HG03342 (cell line): Measurements from ENCODE around the gene OST4.
"Not testable (repeated sequence)": the region's sequence is repeated elsewhere in the genome, so short reads cannot be mapped to it uniquely, and the experiment has no call there.

ENCODE experiments used
- ATAC-seq: cut with Tn5 transposase; IDR thresholded peaks from one replicate; pipeline ENCODE4 v1.9.1; 2021; ENCODE audit warnings: mild to moderate bottlenecking, moderate library complexity; ENCODE audit not compliant: unreplicated experiment

The OST4 gene

DNA sequence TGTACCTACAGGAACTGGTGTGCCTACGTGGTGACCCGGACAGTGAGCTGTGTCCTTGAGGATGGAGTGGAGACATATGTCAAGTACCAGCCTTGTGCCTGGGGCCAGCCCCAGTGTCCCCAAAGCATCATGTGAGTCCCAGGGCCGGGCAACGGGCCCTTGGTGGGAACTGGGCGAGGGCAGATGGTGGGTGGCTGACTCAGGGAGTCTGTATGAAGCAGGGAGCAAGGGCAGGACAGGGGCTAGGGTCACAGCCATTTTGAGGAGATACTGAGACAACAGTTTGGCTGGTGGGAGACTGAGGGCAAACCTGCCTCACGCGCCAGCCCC lies 8.7 kb upstream of the OST4 start:
- ATAC-seq = no peak

DNA sequence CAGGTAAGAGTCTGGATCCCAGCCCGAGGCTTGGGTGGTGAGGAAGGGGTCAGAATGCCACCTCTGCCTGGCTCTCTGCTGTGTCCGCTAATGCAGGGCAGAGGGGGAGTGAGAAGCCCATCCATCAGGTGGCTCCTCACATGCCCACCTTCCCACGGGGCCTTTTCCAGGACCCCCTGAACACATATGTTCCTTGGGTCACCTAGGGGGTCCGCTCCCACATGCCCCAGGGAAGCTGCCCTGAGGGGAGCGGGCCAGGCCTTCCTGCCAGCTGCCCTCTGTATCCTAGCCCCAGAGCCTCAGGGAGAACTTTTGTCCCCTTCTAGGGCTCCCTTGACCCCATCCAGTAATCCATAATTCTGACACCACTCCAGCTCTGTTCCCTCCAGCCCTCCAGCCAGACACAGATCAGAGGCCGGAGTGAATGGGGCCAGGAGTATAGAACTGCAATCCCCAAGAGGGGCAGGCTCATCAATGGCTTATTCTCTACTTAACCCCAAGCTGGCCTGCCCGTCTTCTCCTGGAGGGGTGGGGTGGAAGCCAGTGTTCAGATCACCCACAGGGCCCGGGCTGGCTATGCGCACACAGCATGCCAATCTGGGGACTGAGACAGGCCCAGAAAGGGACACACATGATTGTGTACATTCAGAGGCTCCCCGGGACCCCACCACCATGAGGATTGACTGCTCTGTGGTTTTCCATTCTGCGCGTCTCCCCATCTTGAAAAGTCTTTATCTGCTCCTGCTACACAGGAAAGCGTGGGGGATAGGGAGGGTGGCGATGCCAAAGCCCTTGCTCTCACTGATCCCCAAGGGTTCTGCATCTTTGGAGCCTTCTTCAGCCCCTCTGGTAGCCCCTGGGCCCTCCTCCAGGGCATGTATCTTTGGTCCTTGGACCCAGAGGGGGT lies 8.0 kb upstream of the OST4 start:
- no peak for ATAC-seq

DNA sequence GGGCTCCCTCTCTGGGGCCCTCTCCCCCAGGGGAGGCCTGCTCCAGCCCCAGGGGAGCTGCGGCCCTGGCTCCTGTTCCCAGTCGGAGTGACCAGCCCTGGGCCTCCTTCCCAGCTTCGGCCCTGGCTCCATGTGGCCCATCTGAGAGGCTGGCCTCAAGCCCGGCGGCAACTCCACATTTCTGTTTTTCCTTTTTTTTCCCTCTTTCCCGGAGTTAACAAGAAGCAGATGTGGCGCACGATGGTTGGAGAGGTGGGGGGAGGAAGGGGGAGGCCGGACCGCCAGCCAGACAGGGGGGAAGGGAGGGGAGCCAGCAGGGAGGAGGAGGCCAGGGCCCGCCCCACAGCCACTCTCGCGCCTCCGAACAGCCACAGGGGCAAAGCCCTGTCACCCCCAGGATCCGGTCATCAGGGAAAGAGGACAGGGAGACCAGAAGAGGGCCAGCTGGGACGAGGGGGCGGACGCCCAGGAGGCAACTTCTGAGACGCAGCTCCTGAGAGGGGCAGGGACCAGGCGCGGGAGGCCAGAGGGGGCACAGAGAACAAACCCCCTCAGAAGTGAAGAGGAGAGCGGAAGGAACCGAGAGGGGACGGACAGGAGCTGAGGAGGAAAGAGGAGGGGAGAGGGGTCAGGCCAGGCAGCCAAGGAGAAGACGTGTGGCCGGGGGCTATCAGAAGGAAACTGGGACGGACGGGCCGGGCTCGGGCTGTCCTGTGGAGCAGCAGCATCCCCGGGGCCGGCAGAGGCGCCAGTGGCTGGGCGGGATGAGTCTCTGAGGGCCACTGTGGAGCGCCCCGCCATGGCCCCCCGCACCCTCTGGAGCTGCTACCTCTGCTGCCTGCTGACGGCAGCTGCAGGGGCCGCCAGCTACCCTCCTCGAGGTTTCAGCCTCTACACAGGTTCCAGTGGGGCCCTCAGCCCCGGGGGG lies 7.1 kb upstream of the OST4 start, which contains the start of gene EMILIN1:
Gene EMILIN1 (plus strand): TSS at position 349 of the 928 bp plus-strand sequence. CDS start 451 bp downstream, at position 800.
- no peak for ATAC-seq

DNA sequence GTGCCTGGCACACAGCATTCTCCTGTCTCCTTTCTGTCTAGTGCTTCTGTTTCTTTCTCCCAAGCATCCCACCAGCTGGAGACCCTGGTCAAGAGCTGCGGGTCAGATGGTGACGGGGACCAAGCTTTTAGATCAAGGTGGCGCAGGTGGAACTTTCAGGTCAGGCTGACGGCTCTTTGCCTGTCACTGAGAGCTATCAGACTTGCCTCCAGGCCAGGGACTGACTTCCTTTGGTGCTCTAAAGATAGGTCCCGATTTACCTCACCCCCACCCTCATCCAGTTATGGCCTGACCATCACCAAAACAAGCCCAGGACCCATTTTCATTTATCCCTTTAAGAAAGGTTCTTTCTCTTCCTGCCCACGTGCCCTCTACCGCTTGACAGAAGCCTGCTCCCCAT lies 5.8 kb upstream of the OST4 start:
- ATAC-seq = no peak

DNA sequence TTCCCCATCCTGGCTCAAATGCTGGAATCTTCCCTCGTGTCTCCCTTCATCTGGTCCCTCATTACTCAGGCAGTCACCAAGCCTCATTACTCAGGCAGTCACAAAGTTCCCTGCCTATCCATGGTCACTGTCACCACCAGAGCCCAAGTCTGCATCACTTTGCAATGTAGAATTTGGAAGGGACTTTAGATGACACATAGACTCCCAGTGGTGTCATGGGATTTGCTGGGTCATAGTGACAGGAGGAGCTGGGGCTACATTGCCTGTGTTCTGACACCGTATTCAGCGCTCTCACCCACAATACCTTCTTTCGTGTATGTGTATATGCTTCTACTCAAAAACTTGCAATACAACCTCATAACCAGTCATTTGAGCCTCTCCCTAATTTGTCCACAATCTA lies 4.9 kb upstream of the OST4 start:
- ATAC-seq = no peak

DNA sequence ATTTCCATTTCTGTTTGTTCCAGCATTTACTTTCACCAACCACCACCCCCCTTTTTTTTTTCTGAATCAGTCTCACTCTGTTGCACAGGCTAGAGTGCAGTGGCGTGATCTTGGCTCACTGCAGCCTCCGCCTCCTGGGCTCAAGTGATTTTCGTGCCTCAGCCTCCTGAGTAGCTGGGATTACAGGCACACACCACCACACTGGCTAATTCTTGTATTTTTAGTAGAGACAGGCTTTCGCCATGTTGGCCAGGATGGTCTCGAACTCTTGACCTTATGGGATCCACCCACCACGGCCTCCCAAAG lies 4.1 kb upstream of the OST4 start:
- ATAC-seq = not testable (repeated sequence)

DNA sequence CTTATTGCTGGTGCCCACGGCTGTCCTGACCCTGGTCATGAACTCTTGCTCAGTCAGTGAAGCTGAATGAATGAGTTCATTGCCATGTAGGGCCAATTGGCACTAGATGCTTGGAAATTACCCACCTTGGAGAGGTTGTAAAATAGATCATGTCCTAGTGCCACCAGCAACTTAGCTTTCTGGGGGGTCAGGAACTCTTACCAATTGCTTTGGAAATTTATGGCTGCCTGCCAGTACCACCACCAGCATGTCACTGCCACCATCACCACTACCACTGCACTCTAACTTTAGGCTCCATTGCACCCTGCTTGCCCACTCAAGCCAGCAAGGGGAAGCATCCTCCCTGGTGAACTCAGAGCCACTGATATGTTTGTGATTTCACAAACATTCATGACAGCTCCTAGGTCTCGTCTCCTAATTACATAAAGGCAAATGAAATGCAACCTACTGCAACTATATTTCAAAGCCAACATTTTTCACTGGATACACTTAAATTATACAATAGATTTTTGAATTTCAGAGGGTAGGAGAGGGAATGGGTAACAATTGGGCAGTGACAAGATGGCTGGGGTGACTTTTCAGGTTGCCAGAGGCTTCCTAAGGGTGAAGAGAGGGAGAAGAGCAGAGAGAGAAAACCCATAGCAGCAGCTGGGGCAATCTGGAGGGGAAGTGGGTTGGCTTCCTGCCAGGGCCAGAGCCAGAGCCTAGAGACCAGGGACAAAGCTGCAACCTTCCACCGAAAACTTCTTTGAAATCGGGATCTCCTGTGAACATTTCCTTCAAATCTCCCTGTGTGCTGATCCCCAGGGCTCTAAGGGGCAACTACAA lies 3.5 kb upstream of the OST4 start:
- ATAC-seq = no peak

DNA sequence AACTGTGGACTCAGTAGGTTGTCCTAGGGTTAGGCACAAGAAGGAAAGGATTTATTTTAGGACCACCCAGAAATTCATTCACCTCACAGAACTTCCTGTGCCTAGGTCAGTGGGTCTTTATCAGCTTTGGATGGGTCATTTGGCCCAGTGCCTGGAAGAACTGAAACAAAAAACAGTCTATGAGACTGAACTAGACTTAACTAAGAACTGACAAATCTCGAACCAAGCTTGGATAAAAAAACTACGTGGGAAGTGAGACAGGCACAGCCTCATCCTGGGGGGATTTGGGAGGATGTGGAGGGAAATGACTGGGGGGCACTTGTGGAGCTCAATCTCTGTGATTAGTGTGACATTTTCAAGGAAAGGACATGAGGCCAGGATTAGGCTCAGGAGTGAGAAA lies 2.3 kb upstream of the OST4 start:
- ATAC-seq = no peak

DNA sequence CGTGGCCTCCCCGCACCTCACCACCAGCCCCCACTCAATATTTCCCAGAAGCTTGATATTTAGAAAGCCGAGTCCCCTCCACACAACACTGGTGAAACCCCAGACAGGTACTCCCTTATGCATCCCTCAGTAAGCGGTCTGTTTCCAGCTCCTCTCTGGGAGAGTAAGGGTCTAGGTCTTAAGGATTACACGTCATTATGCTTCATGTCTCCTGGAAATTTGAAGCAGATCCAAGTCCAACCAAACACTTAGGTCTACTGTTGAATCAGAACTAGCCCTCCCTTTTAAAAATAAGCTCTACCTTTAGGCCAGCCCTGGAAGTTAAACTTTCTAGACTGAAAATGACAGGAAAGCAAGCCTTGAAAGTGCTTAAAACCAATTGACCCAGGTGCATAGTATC lies 1.5 kb upstream of the OST4 start:
- no peak for ATAC-seq

DNA sequence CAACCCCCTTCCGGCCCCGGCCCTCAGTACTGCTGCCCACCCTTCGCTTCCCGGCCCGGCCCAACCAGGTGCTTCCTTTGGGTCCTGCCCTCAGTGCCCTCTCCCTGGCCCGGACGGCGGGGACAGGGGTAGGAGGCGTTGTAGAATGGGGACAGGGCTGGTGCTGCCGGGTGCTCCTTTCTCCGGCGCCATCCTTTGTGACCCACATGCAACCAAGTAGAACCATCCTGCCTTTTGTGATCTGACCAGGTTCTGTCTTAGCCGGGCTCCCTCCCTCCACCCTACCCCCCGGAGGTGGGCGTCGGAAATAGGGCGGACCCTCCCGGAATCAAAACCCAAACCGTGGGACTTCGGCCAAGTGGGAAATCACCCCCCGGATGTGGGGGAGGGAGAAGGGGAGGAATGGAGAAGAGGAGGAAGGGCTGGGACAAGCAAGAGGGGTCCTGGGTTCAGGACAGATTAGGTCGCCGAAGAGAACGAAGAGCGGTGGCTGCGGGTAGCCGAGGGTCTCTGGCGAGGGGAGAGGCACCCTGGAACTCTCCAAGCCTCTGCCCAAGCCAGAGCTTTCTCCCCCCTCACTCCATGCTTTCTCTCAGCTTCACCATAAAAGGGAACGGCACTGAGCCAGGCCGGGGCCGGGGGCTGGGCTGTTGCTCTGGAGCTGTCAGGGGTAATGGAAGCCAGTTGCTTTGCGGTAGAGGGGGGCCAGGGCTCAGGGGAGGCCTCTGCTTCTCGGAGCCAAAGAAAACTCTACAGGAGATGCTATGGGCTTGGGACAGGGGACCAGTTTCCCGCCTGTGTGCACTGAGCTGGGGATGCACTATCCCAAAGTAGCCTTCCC lies 756 bp upstream of the OST4 start:
- no peak for ATAC-seq

DNA sequence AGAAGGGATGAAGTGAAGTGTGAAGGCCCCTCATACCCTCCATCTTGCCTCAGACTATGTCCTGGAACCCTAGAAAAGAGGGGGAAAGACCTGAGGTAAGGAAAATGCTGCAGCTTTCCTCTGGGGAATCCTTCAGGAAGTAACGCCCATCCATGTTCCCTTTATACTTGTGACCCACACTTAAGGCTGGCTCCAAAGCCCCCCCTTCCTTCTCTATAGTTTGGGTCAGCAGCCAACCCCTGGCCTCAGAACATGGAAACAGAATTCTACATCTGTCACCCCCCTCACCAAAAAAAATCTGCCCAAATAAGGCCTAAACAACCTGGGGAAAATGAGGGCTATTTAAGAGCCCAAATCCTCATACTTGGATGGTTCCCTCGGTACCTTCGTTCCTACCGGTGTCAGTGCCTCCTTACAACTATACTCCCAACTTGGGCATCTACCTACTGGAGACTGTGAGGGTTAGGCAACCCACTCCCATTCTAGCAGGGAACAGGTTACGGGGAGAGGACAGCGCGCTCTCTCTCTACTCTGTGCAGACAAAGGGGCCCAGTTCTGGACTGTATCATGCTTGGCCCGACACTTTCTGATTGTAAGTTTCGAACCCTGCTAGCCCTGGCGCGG lies 689 bp downstream of the OST4 start:
- ATAC-seq = no peak

DNA sequence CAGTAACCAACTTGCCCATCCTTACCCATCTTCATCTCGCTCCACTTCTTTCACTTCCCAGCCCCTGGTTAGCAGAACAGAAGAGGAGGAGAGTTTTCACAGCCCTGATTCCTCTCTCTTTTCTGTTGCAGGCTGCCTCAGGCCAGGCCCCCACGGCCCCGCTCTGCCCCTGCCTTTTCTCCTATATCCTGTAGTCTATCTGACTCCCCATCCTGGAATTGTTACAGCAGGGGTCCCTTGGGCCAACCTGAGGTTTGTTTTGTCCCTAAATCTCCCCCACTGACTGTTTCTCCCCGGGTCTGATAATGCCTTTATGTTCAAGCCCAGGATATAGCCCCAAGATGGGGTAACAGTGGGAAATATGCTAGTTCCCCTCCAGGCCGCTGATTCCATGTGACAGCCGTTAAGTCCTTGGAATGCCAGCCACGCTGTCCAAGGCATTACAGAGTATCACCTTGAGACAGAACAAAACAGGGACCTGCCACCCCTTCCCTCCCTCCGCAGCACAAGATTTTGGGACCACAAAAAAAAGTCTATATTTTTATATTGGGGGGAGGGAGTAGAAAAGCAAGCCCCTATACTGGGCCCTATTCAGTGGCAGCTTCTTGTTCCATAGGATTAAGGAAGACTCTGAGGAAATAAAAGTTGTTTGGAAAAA lies 1.4 kb downstream of the OST4 start:
- no peak for ATAC-seq

DNA sequence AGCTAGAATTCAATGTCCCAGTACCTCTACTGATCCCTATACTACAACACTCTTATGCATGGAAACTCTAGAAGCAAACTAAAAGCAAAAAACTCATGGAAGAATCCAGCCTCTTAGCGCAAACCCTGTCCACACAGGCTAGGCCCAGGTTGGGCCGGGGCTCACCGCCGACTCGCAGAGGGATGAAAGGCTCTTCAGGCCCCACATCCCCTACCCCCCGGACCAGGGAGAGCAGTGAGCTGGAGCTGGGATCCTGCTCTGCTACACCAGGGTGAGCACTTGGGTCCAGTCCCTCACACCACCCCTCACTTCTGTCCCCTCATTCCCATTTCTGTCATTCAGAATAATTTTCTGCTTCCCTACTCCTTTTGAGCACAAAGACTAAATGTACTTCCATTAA lies 2.0 kb downstream of the OST4 start:
- no peak for ATAC-seq

DNA sequence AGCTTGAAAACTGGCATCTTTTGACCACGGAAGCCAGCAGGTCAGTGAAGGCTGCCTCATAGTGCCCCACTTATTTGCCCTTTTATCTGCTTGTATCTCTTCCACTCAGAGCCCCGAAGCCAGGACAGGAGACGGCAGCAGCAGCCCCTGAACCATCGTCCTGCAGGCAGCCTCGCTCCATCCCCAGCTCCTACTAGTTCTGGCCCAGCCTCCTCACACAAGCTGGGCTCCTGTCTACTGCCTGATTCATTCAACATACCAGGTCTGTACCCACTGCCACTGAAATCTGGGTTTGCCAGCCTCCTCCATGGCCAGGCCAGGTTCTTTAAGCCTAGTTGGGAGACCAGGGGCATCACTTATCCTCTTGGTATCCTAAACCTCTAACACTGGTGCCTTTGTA lies 4.1 kb downstream of the OST4 start:
- no peak for ATAC-seq

DNA sequence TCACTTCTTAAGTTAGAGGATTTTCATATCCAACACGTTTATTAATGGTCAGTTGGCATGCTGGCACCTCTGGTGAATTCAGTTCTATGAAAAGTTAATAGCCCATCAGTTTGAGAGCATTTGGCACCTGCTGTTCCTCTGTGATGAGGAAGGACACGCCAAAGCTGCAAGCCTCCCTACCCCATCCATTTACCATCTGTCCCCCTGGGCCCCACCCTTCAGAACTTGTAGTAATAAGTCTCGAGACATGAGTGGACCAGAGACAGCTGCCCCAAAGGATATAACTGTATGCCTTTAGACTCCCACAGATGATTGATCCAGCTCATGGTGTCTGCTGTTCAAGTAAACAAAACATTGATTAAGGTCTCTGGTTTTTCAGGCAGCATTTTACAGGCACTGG lies 6.3 kb downstream of the OST4 start:
- no peak for ATAC-seq

DNA sequence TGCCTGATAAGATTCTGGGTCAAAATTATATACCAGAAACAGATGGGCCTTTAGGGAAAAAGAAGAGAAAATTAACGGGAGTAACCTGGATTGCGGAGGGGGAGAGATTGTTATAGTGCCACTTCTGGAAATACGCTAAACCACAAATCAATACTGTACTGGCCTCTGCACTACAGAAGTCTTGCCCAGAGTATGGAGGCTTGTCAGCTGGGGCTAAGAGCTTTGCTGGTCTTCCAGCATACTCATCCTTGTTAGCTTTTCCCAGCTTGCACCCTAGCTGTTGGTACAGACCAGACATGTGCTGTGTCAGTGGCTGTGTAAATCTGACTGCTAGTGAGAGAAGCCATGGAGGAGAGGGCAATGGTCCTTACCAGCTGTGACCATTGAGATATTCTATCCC lies 11.1 kb downstream of the OST4 start:
- no peak for ATAC-seq

DNA sequence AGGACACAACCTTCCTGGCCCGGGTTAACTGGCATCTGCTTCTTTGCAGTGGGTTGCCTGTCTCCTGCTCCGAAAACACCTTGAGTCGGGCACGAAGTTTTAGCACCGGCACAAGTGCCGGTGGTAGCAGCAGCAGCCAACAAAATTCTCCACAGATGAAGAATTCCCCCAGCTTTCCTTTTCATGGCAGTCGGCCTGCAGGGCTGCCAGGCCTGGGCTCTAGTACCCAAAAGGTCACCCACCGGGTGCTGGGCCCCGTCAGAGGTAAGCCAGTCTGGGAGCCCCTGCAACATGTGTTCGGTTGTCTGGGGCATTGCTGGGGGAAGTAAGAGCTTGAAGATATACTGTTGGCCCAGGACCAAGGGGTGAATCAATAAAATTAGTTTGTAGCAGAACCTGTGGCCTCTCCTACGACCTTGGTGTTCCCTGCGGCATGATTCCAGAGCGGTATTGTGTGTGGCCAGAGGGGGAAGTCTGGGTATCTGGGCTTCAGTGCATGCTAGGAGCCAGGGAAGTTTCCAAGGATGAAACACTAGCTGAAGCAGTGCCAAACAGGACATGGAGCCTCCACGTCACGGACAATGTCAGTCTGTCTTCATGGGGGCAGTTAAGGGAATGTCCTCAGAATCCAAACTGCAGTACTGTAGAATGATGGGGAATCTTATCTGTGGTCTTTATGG lies 12.2 kb downstream of the OST4 start:
- no peak for ATAC-seq

DNA sequence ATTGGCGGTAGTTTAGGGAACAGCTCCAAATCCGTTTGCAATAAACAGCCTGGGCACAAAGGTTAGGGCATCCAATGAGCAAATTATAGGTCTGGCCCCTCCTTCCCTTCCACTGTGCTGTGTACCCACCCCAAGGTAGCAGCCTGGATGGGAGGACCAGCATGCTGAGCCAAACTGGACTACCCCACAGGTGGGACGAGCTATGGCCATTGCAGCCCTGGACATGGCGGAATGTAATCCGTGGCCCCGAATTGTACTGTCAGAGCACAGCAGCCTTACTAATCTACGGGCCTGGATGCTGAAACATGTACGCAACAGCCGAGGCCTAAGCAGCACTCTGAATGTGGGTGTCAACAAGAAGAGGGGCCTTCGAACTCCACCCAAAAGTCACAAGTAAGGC lies 13.2 kb downstream of the OST4 start:
- ATAC-seq = no peak

DNA sequence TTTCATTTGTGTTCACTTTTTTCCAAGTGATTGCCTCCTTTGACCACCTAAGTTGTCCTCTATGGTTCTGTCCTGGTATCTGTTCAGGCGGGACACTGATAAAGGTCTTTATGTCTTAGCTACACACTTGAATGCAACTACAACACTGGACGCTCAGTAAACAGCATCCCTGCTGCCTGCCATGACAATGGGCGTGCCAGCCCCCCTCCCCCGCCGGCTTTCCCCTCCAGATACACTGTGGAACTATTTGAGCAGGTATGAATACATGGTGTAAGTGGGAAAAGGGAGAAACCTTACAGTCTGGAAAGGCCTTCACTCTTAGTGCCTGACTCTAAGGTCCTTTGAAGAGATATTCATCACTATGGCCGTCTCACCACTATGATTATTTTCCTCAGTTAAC lies 14.3 kb downstream of the OST4 start:
- ATAC-seq = no peak
